GM12872 (cell line): Measurements from ENCODE around the gene OAF.

Experiments
- TF ChIP-seq, protein P1 (sequence below): IDR thresholded peaks from 3 replicates; pipeline ENCODE4 v1.5.1; 2011; ENCODE audit warnings: low read depth, mild to moderate bottlenecking, low read length, moderate library complexity; ENCODE audit not compliant: insufficient read depth

OAF gene

DNA sequence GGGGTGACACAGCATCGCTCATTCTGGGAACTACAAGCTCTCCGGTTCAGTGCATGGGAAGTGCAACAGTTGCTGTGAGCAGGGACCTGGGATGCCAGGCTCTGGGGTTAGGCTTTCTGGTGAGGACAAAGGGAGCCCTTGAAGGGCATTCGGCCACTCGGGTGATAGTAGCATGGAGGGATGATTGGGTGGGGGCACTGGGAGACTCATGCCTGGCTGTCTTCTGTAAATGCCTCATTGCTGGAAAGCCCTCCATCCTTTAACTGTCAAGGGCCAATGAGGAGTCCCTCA lies 9.9 kb downstream of the OAF start:
- TF ChIP-seq, protein P1, sequence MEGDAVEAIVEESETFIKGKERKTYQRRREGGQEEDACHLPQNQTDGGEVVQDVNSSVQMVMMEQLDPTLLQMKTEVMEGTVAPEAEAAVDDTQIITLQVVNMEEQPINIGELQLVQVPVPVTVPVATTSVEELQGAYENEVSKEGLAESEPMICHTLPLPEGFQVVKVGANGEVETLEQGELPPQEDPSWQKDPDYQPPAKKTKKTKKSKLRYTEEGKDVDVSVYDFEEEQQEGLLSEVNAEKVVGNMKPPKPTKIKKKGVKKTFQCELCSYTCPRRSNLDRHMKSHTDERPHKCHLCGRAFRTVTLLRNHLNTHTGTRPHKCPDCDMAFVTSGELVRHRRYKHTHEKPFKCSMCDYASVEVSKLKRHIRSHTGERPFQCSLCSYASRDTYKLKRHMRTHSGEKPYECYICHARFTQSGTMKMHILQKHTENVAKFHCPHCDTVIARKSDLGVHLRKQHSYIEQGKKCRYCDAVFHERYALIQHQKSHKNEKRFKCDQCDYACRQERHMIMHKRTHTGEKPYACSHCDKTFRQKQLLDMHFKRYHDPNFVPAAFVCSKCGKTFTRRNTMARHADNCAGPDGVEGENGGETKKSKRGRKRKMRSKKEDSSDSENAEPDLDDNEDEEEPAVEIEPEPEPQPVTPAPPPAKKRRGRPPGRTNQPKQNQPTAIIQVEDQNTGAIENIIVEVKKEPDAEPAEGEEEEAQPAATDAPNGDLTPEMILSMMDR = no peak

DNA sequence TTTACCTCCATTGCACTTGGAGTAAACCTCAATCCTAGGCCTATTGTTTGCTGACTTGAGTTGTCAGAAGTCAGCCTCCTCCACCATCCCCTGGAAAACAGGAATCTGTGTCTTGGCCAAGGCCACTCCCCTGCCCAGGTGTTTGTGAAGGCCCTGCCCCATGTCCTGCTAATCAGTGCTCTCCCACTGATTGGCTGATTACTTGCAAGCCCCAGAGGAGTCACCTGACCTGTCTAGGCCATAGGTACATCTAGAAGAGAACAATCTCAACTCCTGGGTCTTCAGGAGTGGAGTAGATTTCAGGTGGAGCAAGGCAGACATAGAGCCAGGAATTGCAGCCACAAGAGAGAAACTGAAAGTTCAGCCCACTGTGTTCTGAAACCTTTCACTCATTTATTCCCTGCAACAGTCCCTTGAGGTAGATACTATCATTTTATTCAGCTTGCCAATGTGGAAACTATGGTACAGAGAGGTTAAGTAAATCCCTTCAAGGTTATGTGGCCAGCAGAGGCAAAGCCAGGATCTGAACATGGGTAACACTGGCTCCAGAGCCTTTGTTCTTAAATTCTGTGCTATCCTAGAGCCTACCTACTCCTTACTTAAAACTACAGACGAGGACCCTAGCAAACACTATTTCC lies 10.4 kb downstream of the OAF start:
- TF ChIP-seq, protein P1 = no peak

DNA sequence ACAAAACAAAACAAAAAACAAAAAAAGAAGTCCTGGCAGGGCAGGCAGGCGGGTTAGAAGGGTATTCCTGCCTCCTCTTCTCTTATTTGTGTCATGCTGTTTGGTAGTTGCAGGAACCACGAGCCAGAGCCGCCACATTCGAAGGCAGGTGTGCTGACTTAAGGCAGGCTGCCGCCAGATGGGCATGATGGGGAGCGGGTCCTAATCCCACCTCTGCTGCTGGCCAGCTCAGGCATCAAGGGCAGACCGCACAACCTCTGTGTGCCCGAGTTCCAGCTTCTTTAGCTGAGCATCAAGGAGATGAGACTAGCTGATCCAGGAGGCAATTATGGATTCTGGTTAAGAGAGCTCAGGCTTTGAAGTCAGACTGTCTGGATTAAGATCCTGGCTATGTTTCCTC lies 12.1 kb downstream of the OAF start:
- TF ChIP-seq, protein P1 = no peak

- TF ChIP-seq, protein P1 = no peak
Measured at GRCh38 chr11:120223793-120224192, 13.0 kb downstream of the OAF start.

- TF ChIP-seq, protein P1 = no peak
Measured at GRCh38 chr11:120224361-120224760, 13.5 kb downstream of the OAF start.

DNA sequence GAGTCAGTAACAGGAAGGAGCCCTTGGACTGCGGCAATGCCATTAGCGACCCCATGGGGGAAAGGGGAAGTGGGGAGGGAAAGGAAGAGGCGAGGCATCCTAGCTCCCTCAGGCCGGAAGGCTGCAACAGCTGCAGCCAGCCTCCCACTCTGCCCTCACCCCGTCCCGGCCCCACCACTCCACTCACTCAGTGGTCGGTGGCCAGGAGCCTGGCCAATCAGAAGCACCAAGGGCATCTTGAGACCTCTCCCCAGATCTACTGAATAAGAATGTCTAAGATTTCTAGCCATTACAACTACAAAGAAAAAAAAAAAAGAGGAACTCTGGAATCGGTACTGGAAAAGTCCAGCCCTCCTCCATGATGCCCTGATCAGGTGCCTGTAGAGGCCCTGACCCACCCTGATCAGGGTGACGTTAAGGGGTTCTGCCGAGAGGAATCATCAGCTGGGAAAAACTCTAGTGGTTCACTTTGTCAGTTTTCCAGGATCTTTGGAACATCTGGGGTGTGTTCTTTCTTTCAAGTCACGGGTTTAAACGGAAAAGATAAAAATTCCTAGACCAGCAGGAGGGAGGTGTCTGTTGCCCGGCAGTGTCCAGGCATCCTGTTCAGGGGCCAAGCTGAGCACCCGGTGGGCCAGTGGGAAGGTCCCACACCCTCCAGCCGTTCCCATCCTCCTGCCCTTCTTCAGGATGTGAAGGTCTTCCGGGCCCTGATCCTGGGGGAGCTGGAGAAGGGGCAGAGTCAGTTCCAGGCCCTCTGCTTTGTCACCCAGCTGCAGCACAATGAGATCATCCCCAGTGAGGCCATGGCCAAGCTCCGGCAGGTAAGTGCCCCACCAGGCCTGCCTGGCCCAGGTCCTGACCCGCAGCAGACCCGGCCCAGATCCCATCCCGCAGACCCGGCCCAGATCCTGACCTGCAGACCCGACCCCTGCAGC lies 14.4 kb downstream of the OAF start:
- TF ChIP-seq, protein P1 = no peak

DNA sequence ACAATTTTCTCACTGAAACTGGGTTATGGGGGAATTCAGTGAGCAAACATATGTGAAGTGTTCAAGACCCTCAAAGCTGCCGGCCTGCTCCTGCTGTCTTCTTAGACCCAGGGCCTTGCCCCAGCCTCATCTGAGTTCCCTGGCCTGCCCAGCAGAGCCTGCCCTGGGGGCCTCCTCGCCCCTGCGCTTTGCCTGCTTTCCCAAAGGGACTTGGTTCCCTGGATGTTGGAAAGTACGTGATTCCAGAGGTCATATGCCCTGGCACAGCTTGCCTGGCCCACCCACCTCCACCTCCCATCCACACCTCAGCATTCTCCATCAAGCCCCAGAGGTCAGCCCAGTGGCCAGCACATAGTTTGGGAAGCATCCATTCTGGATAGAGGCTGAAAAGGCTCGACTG lies 15.4 kb downstream of the OAF start:
- TF ChIP-seq, protein P1 = no peak
